GM12878 (cell line): ENCODE results near the gene RGS11. TPM values are rescaled to one million over a fixed set of nuclear protein-coding genes. Genes with fewer than 3 reads are reported as not detected.

Experiments
- ATAC-seq: fragments of 200-7000 bp; cut with Tn5 transposase; 3 replicates; pipeline ENCODE4 v1.9.1; 2020; ENCODE audit warnings: mild to moderate bottlenecking, moderate library complexity
- BruUV-seq: library from RNA; stranded (reverse); fragments of 400-500 nt; replicated peaks from 2 replicates; lab custom pipeline; 2021; lab: Mats Ljungman, UMichigan
- CTCF ChIA-PET: fragments of 300-600 bp; sonication (Branson Sonifier 250); formaldehyde crosslinking; extraction: SDS; loops from one replicate; lab custom pipeline; 2021; ENCODE audit warnings: inconsistent platforms; lab: Yijun Ruan, JAX
- POLR2A ChIA-PET: fragments of 350-600 bp; formaldehyde crosslinking; extraction: SDS; loops from one replicate; lab custom pipeline; 2021; ENCODE audit warnings: inconsistent platforms; lab: Charles Lee
- RAD21 ChIA-PET: fragments of 300-600 bp; sonication (Branson Sonifier 250); formaldehyde crosslinking; loops from one replicate; lab custom pipeline; 2023; ENCODE audit warnings: antibody characterized with exemption; ENCODE audit not compliant: unreplicated experiment; lab: Charles Lee
- SMC1A ChIA-PET: fragments of 300-600 bp; sonication (Branson Sonifier 250); formaldehyde crosslinking; loops from one replicate; lab custom pipeline; 2023; ENCODE audit not compliant: unreplicated experiment, uncharacterized antibody; lab: Charles Lee
- DNase-seq: peaks from one replicate; pipeline ENCODE4 v3.0.0-alpha.2; 2011; ENCODE audit warnings: low read depth, low spot score
- FAIRE-seq: peaks from 3 replicates; lab custom pipeline; 2011; peaks lifted over from hg19 to GRCh38; lab: Jason Lieb, UNC
- H2AFZ ChIP-seq: 2 replicates; pipeline ENCODE4 v1.6.0; 2011; ENCODE audit warnings: low read depth, low read length, control low read depth; ENCODE audit not compliant: control insufficient read depth
- H3K27ac ChIP-seq: 2 replicates; pipeline ENCODE4 v1.5.1; 2011; ENCODE audit warnings: control low read depth; ENCODE audit not compliant: control insufficient read depth, insufficient read depth
- H3K27me3 ChIP-seq, 2 experiments: replicated peaks in 1 of 2; 2 replicates each; pipeline versions ENCODE4 v1.6.0 to v1.6.1; 2011; ENCODE audit warnings: low read length in 1 of 2; ENCODE audit not compliant: control insufficient read depth in 2 of 2, insufficient read depth in 2 of 2
- H3K36me3 ChIP-seq, 2 experiments: 2 replicates each; pipeline ENCODE4 v1.5.1; 2011; ENCODE audit warnings: low read length in 1 of 2; ENCODE audit not compliant: control insufficient read depth in 2 of 2, insufficient read depth in 2 of 2
- H3K4me1 ChIP-seq: 2 replicates; pipeline ENCODE4 v1.6.1; 2011; ENCODE audit warnings: mild to moderate bottlenecking, low read length, moderate library complexity, mixed read lengths; ENCODE audit not compliant: control insufficient read depth, insufficient read depth
- H3K4me2 ChIP-seq: 2 replicates; pipeline ENCODE4 v1.6.0; 2011; ENCODE audit warnings: control low read depth; ENCODE audit not compliant: control insufficient read depth, insufficient read depth
- H3K4me3 ChIP-seq: fragments of 200-600 bp; sonication (generic); 2 replicates; pipeline ENCODE4 v1.5.1; 2016
- H3K79me2 ChIP-seq: 2 replicates; pipeline ENCODE4 v1.6.0; 2011; ENCODE audit warnings: low read length; ENCODE audit not compliant: control insufficient read depth, insufficient read depth
- H3K9ac ChIP-seq: 2 replicates; pipeline ENCODE4 v1.8.0; 2011; ENCODE audit warnings: low read length, control low read depth, mixed read lengths; ENCODE audit not compliant: control insufficient read depth, insufficient read depth
- H3K9me3 ChIP-seq: replicated peaks from 3 replicates; pipeline ENCODE4 v1.5.1; 2011; ENCODE audit warnings: mild to moderate bottlenecking, low read length; ENCODE audit not compliant: control insufficient read depth, insufficient read depth
- H4K20me1 ChIP-seq: 2 replicates; pipeline ENCODE4 v1.6.0; 2011; ENCODE audit not compliant: control insufficient read depth, insufficient read depth
- ATF2 ChIP-seq: IDR thresholded peaks from 2 replicates; pipeline ENCODE4 v1.6.1; 2012; ENCODE audit warnings: low read length, inconsistent platforms
- BACH1 ChIP-seq: fragments of 450-650 bp; IDR thresholded peaks from 2 replicates; pipeline ENCODE4 v1.6.1; 2017; ENCODE audit warnings: mild to moderate bottlenecking, borderline replicate concordance
- BHLHE40 ChIP-seq, 2 experiments: fragments of 450-650 bp in 1 of 2; IDR thresholded peaks; 2 replicates each; pipeline ENCODE4 v1.6.1; 2011 to 2017; ENCODE audit warnings: low read depth in 2 of 2, borderline replicate concordance in 1 of 2, improper control_type of control experiment in 1 of 2, low read length in 1 of 2, mild to moderate bottlenecking in 1 of 2
- FOXK2 ChIP-seq: fragments of 450-650 bp; IDR thresholded peaks from 2 replicates; pipeline ENCODE4 v1.6.1; 2017; ENCODE audit warnings: mild to moderate bottlenecking, moderate library complexity
- FOXM1 ChIP-seq: IDR thresholded peaks from 2 replicates; pipeline ENCODE4 v1.6.1; 2012; ENCODE audit warnings: low read depth, mild to moderate bottlenecking, inconsistent platforms, low read length, moderate library complexity
- NFIC ChIP-seq: IDR thresholded peaks from 2 replicates; pipeline ENCODE4 v1.6.1; 2012; ENCODE audit warnings: low read depth, mild to moderate bottlenecking, inconsistent platforms, low read length, moderate library complexity
- SIX5 ChIP-seq: IDR thresholded peaks from 2 replicates; pipeline ENCODE4 v1.6.1; 2011; ENCODE audit warnings: mild to moderate bottlenecking, low read depth, low read length, moderate library complexity; ENCODE audit not compliant: severe bottlenecking
- TCF7 ChIP-seq: IDR thresholded peaks from 2 replicates; pipeline ENCODE4 v1.6.1; 2014; ENCODE audit warnings: antibody characterized with exemption, borderline replicate concordance
- ZBTB33 ChIP-seq: fragments of 450-650 bp; IDR thresholded peaks from 2 replicates; pipeline ENCODE4 v1.6.1; 2017; ENCODE audit warnings: mild to moderate bottlenecking
- ZNF24 ChIP-seq: fragments of 450-650 bp; IDR thresholded peaks from 2 replicates; pipeline ENCODE4 v1.6.1; 2017; ENCODE audit warnings: antibody characterized with exemption, mild to moderate bottlenecking
- WGBS: methylation state at CpG from one replicate; pipeline ENCODE4 v1.1.6; 2016; ENCODE audit warnings: low lambda C conversion rate; ENCODE audit not compliant: insufficient replicate concordance, insufficient coverage; ENCODE audit errors: missing lambda C conversion rate; 5-methylcytosine and 5-hydroxymethylcytosine counted together
- in situ Hi-C: fragments of 300-500 bp; cut with MboI; formaldehyde crosslinking; loops from 9 replicates; pipeline ENCODE4 v1.14.3; 2018; ENCODE audit warnings: mixed read lengths
- intact Hi-C: fragments of 100-400 bp; cut with micrococcal nuclease; formaldehyde crosslinking; loops from one replicate; pipeline ENCODE4 v1.14.2; 2022; ENCODE audit not compliant: unreplicated experiment
- polyA plus RNA-seq, 11 experiments: library from polyadenylated mRNA; depleted of rRNA in 4 of 11; unstranded in 6 of 11; stranded (reverse) in 5 of 11; fragments of >200 nt; fragmentation: Nextera tagmentation in 4 of 11; fragmentation: Illumina TruSeq in 1 of 11; extraction: Ambion mirVana in 4 of 11; extraction: Trizol in 1 of 11; gene quantifications; 1 replicate in 1 of 11; 2 replicates in 10 of 11; pipeline versions ENCODE4 v1.2.1 to v1.2.3, GENCODE V29; 2011 to 2016; ENCODE audit warnings: inconsistent platforms in 2 of 11, missing spikeins in 2 of 11, low read depth in 1 of 11
- total RNA-seq, 4 experiments: library from RNA; depleted of rRNA in 3 of 4; stranded (reverse); fragments of >200 nt in 3 of 4; fragmentation: Illumina TruSeq in 1 of 4; extraction: Trizol in 1 of 4; gene quantifications; 2 replicates each; pipeline versions ENCODE4 v1.2.1 to v1.2.3, GENCODE V29; 2013 to 2021
- TF ChIP-seq, protein P1 (sequence below): fragments of 450-650 bp; IDR thresholded peaks from 2 replicates; pipeline ENCODE4 v1.6.1; 2017; ENCODE audit warnings: mild to moderate bottlenecking, moderate library complexity

The RGS11 gene
- total and polyA plus RNA-seq, 10 of the 15 experiments (the other 5 are each of a cell fraction or from before 2014, with no cell fraction given) = 0.04 TPM; not detected in 9

GRCh38 chr16:264440-264951 is 11.2 kb downstream of the RGS11 start:
- CTCF ChIA-PET = no interaction called here
- Histone ChIP-seq H3K9me3 (no peaks in the 10 kb centered on the region), H3K4me1 (no peaks in the 10 kb centered on the region), H3K27ac (no peak overlapping the region), H3K79me2 (no peaks in the 10 kb centered on the region), H4K20me1 (no peaks in the 10 kb centered on the region), H3K36me3 (no peaks in the 10 kb centered on the region; a peak in 1 of 4 replicates), H3K4me3 (no peak overlapping the region), H3K27me3 (no peaks in the 10 kb centered on the region), H3K9ac (no peak overlapping the region), H2AFZ (no peak overlapping the region), H3K4me2 (no peak overlapping the region)
- SMC1A ChIA-PET = no interaction called here
- POLR2A ChIA-PET = no interaction called here
- in situ Hi-C loops = no loop called here
- DNase-seq (no peak), FAIRE-seq (no peak), ATAC-seq (no peak)
- intact Hi-C loops = no loop called here
- RAD21 ChIA-PET = no interaction called here
- BruUV-seq = no TSS peak
- TF ChIP-seq NFIC = no peak
- no peak for TF ChIP-seq BHLHE40 (IDR thresholded peaks at IDR 0.05; ENCODE audit: borderline replicate concordance in 1 of 2, low read depth in 2 of 2, low read length in 1 of 2)
- TF ChIP-seq FOXK2 = no peak
- TF ChIP-seq SIX5 = no peak
- TF ChIP-seq TCF7 = no peak
- TF ChIP-seq ZBTB33 = no peak
- no peak for TF ChIP-seq FOXM1
- TF ChIP-seq ZNF24 = no peak
- no peak for TF ChIP-seq ATF2
- TF ChIP-seq, protein P1, sequence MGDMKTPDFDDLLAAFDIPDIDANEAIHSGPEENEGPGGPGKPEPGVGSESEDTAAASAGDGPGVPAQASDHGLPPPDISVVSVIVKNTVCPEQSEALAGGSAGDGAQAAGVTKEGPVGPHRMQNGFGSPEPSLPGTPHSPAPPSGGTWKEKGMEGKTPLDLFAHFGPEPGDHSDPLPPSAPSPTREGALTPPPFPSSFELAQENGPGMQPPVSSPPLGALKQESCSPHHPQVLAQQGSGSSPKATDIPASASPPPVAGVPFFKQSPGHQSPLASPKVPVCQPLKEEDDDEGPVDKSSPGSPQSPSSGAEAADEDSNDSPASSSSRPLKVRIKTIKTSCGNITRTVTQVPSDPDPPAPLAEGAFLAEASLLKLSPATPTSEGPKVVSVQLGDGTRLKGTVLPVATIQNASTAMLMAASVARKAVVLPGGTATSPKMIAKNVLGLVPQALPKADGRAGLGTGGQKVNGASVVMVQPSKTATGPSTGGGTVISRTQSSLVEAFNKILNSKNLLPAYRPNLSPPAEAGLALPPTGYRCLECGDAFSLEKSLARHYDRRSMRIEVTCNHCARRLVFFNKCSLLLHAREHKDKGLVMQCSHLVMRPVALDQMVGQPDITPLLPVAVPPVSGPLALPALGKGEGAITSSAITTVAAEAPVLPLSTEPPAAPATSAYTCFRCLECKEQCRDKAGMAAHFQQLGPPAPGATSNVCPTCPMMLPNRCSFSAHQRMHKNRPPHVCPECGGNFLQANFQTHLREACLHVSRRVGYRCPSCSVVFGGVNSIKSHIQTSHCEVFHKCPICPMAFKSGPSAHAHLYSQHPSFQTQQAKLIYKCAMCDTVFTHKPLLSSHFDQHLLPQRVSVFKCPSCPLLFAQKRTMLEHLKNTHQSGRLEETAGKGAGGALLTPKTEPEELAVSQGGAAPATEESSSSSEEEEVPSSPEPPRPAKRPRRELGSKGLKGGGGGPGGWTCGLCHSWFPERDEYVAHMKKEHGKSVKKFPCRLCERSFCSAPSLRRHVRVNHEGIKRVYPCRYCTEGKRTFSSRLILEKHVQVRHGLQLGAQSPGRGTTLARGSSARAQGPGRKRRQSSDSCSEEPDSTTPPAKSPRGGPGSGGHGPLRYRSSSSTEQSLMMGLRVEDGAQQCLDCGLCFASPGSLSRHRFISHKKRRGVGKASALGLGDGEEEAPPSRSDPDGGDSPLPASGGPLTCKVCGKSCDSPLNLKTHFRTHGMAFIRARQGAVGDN = no peak
- TF ChIP-seq BACH1 = no peak
- 79% methylated on average over 21 of the region's 23 CpGs for WGBS
